ENCODE results near the gene SLC25A47.

DNA sequence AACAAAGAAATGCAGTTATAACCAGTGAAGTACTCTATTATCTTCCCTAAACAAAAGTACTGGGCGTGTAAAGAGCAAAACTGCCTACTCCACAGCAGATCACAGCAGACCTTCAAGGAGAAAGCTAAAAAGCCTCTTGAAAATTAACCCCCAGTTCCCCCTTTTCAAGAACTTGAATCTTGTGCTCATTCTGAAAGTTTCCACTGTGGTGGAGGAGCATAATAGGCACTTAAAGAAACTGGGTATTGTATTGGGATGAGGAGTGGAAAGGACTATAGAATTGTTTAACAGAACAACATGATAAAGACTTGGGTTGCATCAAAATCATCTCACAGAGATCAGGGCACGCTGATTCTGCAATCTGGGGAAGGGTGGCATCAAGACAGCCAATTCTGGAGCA lies 51.1 kb downstream of the SLC25A47 start:
- TF ChIP-seq, protein P1, sequence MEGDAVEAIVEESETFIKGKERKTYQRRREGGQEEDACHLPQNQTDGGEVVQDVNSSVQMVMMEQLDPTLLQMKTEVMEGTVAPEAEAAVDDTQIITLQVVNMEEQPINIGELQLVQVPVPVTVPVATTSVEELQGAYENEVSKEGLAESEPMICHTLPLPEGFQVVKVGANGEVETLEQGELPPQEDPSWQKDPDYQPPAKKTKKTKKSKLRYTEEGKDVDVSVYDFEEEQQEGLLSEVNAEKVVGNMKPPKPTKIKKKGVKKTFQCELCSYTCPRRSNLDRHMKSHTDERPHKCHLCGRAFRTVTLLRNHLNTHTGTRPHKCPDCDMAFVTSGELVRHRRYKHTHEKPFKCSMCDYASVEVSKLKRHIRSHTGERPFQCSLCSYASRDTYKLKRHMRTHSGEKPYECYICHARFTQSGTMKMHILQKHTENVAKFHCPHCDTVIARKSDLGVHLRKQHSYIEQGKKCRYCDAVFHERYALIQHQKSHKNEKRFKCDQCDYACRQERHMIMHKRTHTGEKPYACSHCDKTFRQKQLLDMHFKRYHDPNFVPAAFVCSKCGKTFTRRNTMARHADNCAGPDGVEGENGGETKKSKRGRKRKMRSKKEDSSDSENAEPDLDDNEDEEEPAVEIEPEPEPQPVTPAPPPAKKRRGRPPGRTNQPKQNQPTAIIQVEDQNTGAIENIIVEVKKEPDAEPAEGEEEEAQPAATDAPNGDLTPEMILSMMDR (conservative IDR thresholded peaks at IDR 0.05; ENCODE audit: low read length), result no peak
- no peak for TF ChIP-seq EZH2phosphoT487 (IDR thresholded peaks at IDR 0.05; ENCODE audit: borderline replicate concordance)
